ENCODE results near the gene TMEM167A. TPM values are rescaled to one million over a fixed set of nuclear protein-coding genes. Genes with fewer than 3 reads are reported as not detected.

The TMEM167A gene
- total and polyA plus RNA-seq, 8 donors: 75.3 to 127 (median 83.4) TPM

GRCh38 chr5:83006683-83007283 lies 70.4 kb downstream of the TMEM167A start:
- DNase-seq (no peak), ATAC-seq (no peak)
- Histone ChIP-seq H3K27ac (no peak overlapping the region), H3K4me1 (no peaks in the 10 kb centered on the region), H3K4me3 (no peak overlapping the region), H3K27me3 (no peaks in the 10 kb centered on the region), H3K9me3 (no peaks in the 10 kb centered on the region), H3K36me3 (no peaks in the 10 kb centered on the region)
- intact Hi-C loops (cut with DNase I): no loop called here
- no peak for TF ChIP-seq CTCF (IDR thresholded peaks at IDR 0.05)

- DNase-seq (no peak), ATAC-seq (no peak)
- Histone ChIP-seq H3K9me3 (no peaks in the 10 kb centered on the region), H3K27ac (no peak overlapping the region), H3K27me3 (no peaks in the 10 kb centered on the region), H3K4me1 (no peaks in the 10 kb centered on the region), H3K4me3 (no peak overlapping the region), H3K36me3 (no peaks in the 10 kb centered on the region)
- TF ChIP-seq CTCF (IDR thresholded peaks at IDR 0.05): no peak
- intact Hi-C loops (cut with DNase I): no loop called here
Measured at GRCh38 chr5:83003791-83004190, 73.4 kb downstream of the TMEM167A start.

Other genes with a start within 250 kb of the TMEM167A start
- gene XRCC4, start 153 bp upstream of the TMEM167A start, total RNA-seq: 1 to 10 TPM; 6.2 to 7.5 TPM
- gene XRCC4, start 153 bp upstream of the TMEM167A start, polyA plus RNA-seq (ENCODE audit: insufficient read length in 6 of 6): 1 to 10 TPM; 7.9 to 9.7 (median 9.0) TPM